Measurements from ENCODE around the gene EFCAB11.
A peak's percentile ranks its signal among the peaks of the same experiment; 100 is the strongest.

The EFCAB11 gene

GRCh38 chr14:89954070-89955021, at the start of gene EFCAB11:
Gene EFCAB11, minus strand, starts transcription at chr14:89954730. Its CDS starts 70 bp downstream, at chr14:89954660.
- DNase-seq, result peak; percentile 99

GRCh38 chr14:90003526-90004307, 49.2 kb upstream of the EFCAB11 start:
- DNase-seq, result no peak

- DNase-seq, result no peak
Observed at GRCh38 chr14:90000935-90001334, 46.4 kb upstream of the EFCAB11 start.

- no peak for DNase-seq
Observed at GRCh38 chr14:89996963-89997362, 42.4 kb upstream of the EFCAB11 start.

GRCh38 chr14:89992273-89992672, 37.7 kb upstream of the EFCAB11 start:
- no peak for DNase-seq

DNA sequence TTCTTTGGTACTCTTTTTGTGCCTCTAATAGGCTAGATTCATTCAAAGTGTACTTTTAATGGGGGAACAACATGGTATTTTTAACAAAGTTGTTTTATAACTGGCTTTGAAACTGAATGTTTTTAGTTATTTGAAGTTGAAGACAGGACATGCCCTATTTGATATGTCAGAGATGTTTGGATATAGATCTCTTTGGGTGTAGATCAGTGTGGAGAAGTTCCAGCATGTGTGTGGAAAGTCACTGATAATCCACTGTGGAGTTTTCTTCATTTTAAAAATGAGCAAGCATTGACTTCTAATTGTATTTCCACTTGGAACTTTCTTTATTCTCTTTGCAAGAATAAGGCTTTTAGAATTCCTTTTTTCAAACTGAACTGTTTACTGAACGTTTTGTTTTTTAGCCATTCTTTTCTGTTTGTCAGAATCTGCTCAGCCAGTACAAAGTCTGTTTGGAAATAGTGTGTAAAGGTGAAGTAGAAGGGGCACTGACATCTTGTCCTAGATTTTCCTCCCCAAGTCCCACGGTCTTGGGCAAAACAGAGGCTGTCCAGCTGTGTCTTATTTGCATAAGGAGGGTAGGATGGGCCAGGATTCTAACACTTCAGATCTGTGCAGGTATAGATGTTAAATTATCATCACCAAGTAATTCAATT, 36.2 kb upstream of the EFCAB11 start:
- no peak for DNase-seq

- no peak for DNase-seq
Observed at GRCh38 chr14:89990218-89990617, 35.7 kb upstream of the EFCAB11 start.

DNA sequence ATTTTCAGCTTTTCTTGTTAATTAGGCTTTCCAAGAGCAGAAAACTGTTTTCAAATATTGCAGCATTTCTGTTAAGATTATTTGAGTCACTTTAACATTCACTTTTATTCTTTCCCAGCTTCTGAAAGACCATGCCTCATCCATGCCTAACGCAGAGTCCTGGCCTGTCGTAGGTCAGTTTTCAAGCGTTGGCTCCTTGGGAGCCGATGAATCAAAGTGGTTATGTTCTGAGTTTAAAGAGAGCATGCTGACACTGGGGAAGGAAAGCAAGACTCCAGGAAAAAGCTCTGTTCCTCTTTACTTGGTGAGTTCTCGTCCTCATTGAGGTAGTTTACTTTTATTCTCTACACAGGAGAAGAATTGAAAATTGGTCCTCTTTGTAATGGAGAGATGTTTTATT, 34.3 kb upstream of the EFCAB11 start:
- no peak for DNase-seq

- DNase-seq, result no peak
Observed at GRCh38 chr14:89987161-89987475, 32.6 kb upstream of the EFCAB11 start.

DNA sequence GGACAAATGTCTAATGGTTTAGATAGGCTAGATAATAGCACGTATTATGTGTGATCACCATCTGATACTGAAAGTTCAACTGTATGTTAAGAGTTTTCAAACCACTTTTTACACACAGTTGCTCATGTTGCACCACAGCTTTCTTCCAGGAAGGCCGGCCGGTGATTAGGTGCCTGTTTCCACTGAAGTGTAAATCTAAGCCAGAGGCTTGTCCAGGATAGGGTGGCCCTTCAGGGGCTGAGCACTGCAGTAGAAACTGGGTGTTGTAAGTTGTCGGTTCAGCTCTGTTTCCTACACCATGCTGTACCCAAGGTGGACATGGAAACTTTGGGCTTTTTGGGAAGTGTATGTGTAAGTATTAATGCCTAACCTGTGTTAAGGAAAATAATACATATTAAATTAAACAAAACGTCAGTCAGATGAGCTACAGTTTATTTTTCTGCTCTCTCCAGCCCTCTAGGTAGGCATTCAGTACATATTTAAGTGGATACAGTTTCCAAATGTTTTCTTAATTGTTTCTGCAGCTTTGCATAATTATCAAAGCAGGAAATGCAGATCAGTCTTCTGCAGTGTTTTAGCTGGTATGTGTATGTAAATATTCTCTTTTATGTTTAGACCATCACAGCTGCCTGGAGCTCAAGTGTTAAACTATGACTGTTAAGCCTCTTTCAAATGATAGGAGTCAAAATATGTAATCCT, 32.1 kb upstream of the EFCAB11 start:
- no peak for DNase-seq

- DNase-seq, result no peak
Observed at GRCh38 chr14:89983375-89983774, 28.8 kb upstream of the EFCAB11 start.

DNA sequence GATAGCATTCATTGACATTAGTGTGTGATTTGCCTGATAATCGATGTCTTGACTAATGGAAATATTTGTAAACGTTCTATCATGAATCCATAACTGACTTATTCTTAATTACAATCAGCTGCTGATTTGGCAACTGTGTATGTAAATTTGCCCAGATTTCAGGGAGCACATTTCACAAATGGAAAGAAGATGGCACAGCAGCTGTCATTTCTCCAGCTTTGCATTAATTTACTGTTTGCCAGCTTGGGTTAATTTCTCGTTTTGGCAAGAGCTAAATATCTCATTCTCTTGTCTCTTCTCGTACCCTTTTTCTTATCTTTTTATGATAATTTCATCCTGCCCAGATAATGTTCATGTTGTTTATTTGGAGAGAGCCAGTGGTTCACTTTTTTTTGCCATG, 24.1 kb upstream of the EFCAB11 start:
- no peak for DNase-seq

DNA sequence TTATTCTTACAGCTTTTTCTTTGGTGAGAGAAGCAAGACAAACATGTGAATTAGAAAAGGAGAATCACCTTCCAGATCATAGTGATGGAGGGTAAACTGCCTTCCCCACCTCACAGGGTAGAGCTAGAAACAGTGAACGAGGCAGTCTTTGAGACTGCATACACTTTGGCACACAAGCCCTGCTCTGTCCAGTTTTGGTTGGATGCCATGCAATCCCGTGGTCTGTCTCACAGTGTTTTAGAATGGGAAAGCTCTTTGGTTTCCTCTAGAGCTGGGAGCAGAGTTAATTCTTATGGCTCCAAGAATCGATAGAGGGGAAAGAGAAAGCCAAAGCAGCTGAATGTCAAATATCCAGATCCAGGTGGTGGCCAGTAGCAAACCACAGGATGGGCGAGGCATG, 23.1 kb upstream of the EFCAB11 start:
- no peak for DNase-seq

DNA sequence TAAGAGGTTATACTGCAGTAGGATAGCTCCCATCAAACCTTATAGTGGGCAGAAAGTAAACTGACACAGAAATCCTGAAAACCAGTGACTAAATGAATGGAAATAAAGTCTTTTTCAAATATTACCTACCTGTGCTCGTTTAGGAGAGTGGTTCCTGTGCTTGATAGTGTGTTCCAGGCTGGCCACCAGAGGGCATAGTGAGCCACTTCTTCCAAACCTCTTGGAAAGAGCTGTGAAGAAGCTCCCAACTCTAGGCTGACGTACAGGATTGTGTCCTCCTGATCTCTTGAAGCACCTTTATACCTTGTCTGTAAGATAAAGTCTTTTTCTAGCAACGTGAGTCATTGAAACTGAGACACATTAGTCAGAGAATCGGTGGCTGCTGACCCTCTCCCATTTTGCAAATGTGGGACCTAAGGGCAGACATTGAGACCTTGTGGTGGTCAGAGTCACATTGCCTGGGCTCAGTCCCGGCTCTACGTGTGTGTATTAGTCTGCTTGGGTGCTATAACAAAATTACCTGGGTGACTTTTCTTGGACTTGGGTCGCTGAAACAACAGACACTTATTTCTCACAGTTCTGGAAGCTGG, 18.8 kb upstream of the EFCAB11 start:
- peak; percentile 58 for DNase-seq

GRCh38 chr14:89965839-89966238, 11.3 kb upstream of the EFCAB11 start:
- DNase-seq, result no peak

DNA sequence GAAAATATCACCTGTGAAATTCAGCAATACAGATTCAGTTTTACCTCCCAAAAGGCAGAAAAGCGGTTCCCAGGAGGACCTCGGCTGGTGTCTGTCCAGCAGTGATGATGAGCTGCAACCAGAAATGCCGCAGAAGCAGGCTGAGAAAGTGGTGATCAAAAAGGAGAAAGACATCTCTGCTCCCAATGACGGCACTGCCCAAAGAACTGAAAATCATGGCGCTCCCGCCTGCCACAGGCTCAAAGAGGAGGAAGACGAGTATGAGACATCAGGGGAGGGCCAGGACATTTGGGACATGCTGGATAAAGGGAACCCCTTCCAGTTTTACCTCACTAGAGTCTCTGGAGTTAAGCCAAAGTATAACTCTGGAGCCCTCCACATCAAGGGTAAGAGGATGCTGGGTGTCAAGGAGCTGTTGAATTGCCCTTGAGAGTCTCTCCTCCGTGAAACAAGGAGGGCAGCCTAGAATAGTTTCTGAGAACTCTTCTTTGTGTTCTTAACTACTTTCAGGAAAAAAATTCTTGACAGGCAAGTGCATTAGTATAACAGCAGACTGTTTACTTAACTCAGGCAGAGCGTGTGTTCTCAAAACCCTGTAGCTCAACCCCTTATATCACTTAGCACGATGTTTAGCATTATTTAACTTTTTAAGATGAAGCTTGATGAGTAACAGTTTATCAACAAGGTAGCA, 8.9 kb upstream of the EFCAB11 start:
- DNase-seq, result no peak

- DNase-seq, result no peak
Observed at GRCh38 chr14:89960914-89961313, 6.4 kb upstream of the EFCAB11 start.

DNA sequence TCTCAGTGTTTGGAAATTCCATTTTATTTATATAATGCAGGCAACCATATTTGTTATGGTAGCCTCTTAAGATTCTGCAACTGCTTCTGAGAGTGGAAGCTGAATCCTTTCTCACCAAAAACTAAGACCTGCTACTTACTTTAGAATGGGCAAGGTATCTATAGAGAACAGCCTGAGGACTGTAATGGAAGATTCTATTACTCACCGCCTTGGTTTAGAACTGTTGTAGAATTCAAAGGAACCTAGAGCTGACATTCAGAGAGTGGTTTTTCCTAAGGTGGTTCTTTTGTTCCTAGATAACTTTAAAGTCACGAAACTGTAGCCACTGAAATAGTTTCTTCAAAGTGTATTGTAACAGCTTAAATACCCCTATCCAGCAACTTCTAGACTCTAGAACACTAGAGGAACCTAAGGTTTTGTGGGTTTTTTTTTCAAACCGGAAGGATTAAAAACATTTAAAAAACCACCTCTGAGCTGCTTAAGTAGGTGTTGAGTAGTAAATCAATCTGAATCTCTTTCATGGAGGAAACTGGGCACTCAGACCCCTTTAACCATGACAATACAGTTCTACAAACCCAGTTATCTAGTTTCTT, 5.4 kb upstream of the EFCAB11 start:
- DNase-seq, result no peak

DNA sequence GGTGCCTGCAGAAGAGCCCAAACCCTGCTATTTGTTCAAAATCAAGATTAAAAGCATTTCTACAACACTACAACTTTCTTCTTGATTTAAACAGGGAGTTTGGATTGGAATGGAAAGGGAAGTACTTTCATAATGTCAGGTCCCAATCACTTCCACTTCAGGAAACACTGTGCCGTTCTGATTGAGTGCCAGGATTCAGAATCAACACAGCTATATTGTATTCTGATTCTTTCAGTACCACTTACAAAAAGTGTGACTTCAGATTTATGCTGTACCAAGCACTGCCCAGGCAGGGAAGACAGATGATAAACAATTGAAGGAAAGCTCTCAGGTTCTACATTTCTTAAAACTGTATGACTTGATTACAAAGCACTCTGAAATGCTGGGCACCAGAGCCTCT, 4.4 kb upstream of the EFCAB11 start:
- DNase-seq, result no peak

GRCh38 chr14:89957791-89958190, 3.3 kb upstream of the EFCAB11 start:
- DNase-seq, result no peak

- DNase-seq, result no peak
Observed at GRCh38 chr14:89957376-89957775, 2.8 kb upstream of the EFCAB11 start.

DNA sequence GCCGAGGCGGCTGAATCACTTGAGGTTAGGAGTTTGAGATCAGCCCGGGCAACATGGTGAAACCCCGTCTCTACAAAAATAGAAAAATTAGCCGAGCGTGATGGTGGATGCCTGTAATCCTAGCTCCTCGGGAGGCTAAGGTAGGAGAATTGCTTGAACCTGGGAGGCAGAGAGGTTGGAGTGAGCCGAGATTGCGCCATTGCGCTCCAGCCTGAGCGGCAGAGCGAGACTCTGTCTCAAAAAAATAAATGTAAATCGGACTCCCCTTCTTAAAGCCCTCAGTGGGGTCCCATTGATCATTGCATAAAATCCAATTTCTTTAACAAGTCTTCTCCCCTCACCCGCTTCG, 2.1 kb upstream of the EFCAB11 start:
- no peak for DNase-seq

Data from NCI-H1105 (cell line).